ENCODE measurements around the gene UBE2D3. TPM values are rescaled to one million over a fixed set of nuclear protein-coding genes. Genes with fewer than 3 reads are reported as not detected.
"Not testable (repeated sequence)": the region's sequence is repeated elsewhere in the genome, so short reads cannot be mapped to it uniquely, and the experiment has no call there.

Gene UBE2D3
- total RNA-seq, 1 donor from 2014 or later = 340 TPM

GRCh38 chr4:102868153-102868780 is 40.9 kb upstream of the UBE2D3 start:
- DNase-seq (ENCODE audit: low read depth) = no peak
- H3K9ac ChIP-seq (ENCODE audit: low read length) = peak overlapping the region; percentile 94
- no peak for FAIRE-seq
- peaks cover 41% of the 10 kb centered on the region for H3K79me2 ChIP-seq (ENCODE audit: insufficient read depth, low read length)
- Mint-ChIP-seq H3K27me3 (ENCODE audit: low read depth, unreplicated experiment) (no peaks in the 10 kb centered on the region), H3K9me3 (ENCODE audit: unreplicated experiment) (no peaks in the 10 kb centered on the region), H3K27ac (ENCODE audit: unreplicated experiment) (peak overlapping the region; percentile 93), H3K36me3 (ENCODE audit: low read depth, unreplicated experiment) (peaks cover 2% of the 10 kb centered on the region), H3K4me3 (ENCODE audit: unreplicated experiment) (peak overlapping the region; percentile 85), H3K4me1 (ENCODE audit: low read depth, unreplicated experiment) (peaks cover 8% of the 10 kb centered on the region)
- peaks cover 6% of the 10 kb centered on the region for H3K4me1 ChIP-seq (ENCODE audit: insufficient read depth, low read length)
- H3K4me2 ChIP-seq (ENCODE audit: low read length) = peak overlapping the region; percentile 88
- no peaks in the 10 kb centered on the region for H3K27me3 ChIP-seq (ENCODE audit: insufficient read depth, low read length)
- H2AFZ ChIP-seq (ENCODE audit: low read depth, low read length) = peak overlapping the region; percentile 99
- no peaks in the 10 kb centered on the region for H4K20me1 ChIP-seq (ENCODE audit: insufficient read depth, low read length)
- no peaks in the 10 kb centered on the region for H3K9me3 ChIP-seq (ENCODE audit: insufficient read depth, low read depth, low read length)
- H3K4me3 ChIP-seq (ENCODE audit: insufficient read depth, low read depth, low read length) = peak overlapping the region; percentile 85
- H3K27ac ChIP-seq (ENCODE audit: low read depth, low read length) = peak overlapping the region; percentile 90
- H3K36me3 ChIP-seq (ENCODE audit: insufficient read depth, low read length) = no peaks in the 10 kb centered on the region
- TF ChIP-seq EZH2 (IDR thresholded peaks at IDR 0.05; ENCODE audit: insufficient read depth, low read length) = no peak
- no peak for TF ChIP-seq CTCF (IDR thresholded peaks at IDR 0.05; ENCODE audit: insufficient read depth, low read depth, low read length)

GRCh38 chr4:102867278-102868152 is 40.2 kb upstream of the UBE2D3 start:
- Histone ChIP-seq H3K4me1 (ENCODE audit: insufficient read depth, low read length) (peaks cover 6% of the 10 kb centered on the region), H4K20me1 (ENCODE audit: insufficient read depth, low read length) (no peaks in the 10 kb centered on the region), H2AFZ (ENCODE audit: low read depth, low read length) (peak overlapping the region; percentile 99), H3K79me2 (ENCODE audit: insufficient read depth, low read length) (peaks cover 33% of the 10 kb centered on the region), H3K27me3 (ENCODE audit: insufficient read depth, low read length) (no peaks in the 10 kb centered on the region), H3K4me2 (ENCODE audit: low read length) (peak overlapping the region; percentile 88), H3K27ac (ENCODE audit: low read depth, low read length) (no peak overlapping the region), H3K4me3 (ENCODE audit: insufficient read depth, low read depth, low read length) (no peak overlapping the region), H3K9ac (ENCODE audit: low read length) (no peak overlapping the region), H3K9me3 (ENCODE audit: insufficient read depth, low read depth, low read length) (no peaks in the 10 kb centered on the region), H3K36me3 (ENCODE audit: insufficient read depth, low read length) (no peaks in the 10 kb centered on the region)
- H3K36me3 Mint-ChIP-seq (ENCODE audit: low read depth, unreplicated experiment) = peaks cover 2% of the 10 kb centered on the region
- TF ChIP-seq CTCF (IDR thresholded peaks at IDR 0.05; ENCODE audit: insufficient read depth, low read depth, low read length) = no peak
- TF ChIP-seq EZH2 (IDR thresholded peaks at IDR 0.05; ENCODE audit: insufficient read depth, low read length) = no peak
- peak overlapping the region; percentile 85 for H3K4me3 Mint-ChIP-seq (ENCODE audit: unreplicated experiment)
- no peaks in the 10 kb centered on the region for H3K9me3 Mint-ChIP-seq (ENCODE audit: unreplicated experiment)
- peaks cover 8% of the 10 kb centered on the region for H3K4me1 Mint-ChIP-seq (ENCODE audit: low read depth, unreplicated experiment)
- no peaks in the 10 kb centered on the region for H3K27me3 Mint-ChIP-seq (ENCODE audit: low read depth, unreplicated experiment)
- peak overlapping the region; percentile 53 for H3K27ac Mint-ChIP-seq (ENCODE audit: unreplicated experiment)
- DNase-seq (ENCODE audit: low read depth) = no peak
- FAIRE-seq = no peak

- not testable (repeated sequence) for DNase-seq (ENCODE audit: low read depth); H3K27me3 ChIP-seq (ENCODE audit: insufficient read depth, low read length); H3K27ac Mint-ChIP-seq (ENCODE audit: unreplicated experiment); H3K4me2 ChIP-seq (ENCODE audit: low read length); H3K9me3 Mint-ChIP-seq (ENCODE audit: unreplicated experiment); H3K4me1 ChIP-seq (ENCODE audit: insufficient read depth, low read length); H3K9me3 ChIP-seq (ENCODE audit: insufficient read depth, low read depth, low read length); H3K36me3 ChIP-seq (ENCODE audit: insufficient read depth, low read length); H4K20me1 ChIP-seq (ENCODE audit: insufficient read depth, low read length); H3K27ac ChIP-seq (ENCODE audit: low read depth, low read length); H3K9ac ChIP-seq (ENCODE audit: low read length); H3K36me3 Mint-ChIP-seq (ENCODE audit: low read depth, unreplicated experiment); H3K27me3 Mint-ChIP-seq (ENCODE audit: low read depth, unreplicated experiment); H3K4me1 Mint-ChIP-seq (ENCODE audit: low read depth, unreplicated experiment); H3K4me3 Mint-ChIP-seq (ENCODE audit: unreplicated experiment); H2AFZ ChIP-seq (ENCODE audit: low read depth, low read length); H3K4me3 ChIP-seq (ENCODE audit: insufficient read depth, low read depth, low read length); FAIRE-seq
- H3K79me2 ChIP-seq (ENCODE audit: insufficient read depth, low read length) = peaks cover 12% of the 10 kb centered on the region
Measured at GRCh38 chr4:102865327-102865726, 38.0 kb upstream of the UBE2D3 start.
